NCI-H1092 (cell line): Measurements from ENCODE around the gene CTAG1B.
"Not testable (repeated sequence)": the region's sequence is repeated elsewhere in the genome, so short reads cannot be mapped to it uniquely, and the experiment has no call there.

Experiments used
- DNase-seq: peaks from one replicate; lab custom pipeline; 2025; lab: John Stamatoyannopoulos, UW

CTAG1B gene

DNA sequence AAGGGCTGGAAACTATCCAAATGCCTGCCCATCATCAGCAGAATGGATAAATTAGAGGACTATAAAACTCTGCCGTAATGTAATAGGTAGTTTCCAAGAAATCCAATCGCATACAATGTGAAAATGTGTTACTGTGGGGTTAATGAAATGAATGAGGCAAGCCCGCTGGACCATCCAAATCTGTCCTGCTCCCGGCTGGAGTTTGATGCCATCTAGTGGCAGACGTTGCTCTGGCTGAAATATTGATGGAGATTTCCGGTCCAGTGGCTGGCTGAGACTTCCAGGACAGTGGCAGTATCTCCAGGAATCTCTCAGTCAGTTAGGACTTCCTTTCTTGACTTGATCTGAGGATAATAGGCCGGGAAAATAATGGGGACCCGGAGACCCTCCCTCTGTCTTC, 36.1 kb downstream of the CTAG1B start:
- not testable (repeated sequence) for DNase-seq

DNA sequence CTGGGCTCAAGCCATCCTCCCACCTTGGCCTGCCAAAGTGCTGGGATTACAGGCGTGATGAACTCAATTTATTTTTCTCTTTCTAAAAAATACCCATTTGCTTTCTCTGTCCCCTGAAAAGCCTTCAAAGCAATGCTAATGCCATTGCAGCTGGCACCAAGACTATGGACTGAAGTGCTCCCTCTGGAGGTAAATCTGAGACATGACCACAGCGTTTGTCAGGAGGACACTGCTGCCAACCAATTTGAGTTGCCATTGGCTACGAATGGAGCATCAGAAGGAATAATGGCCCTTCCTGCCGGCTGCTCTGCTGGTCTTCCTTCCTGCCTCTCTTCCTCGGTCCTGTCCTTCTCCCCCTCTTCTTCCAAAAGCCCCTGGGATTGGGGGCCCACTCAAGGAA, 44.0 kb downstream of the CTAG1B start:
- not testable (repeated sequence) for DNase-seq

DNA sequence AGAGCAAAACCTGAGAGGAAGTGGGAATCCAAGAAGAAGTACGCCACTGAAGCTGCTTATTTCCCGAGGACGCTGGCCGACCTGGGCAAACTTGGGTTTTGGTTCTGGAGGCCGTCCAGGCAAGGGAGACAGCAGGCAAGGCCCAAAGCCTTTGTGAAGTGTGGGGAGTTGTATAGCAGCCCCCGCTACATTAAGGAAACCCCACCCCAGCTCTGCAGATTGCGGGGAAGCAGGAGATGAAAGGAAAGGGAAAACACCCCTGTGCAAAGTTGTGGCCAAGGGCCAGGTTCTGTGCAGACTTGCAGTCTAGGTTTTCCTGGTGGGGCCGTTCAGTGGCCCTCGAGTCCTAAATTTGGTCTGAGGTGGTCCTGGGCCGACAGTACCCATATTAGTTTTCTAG, 46.0 kb downstream of the CTAG1B start:
- DNase-seq: not testable (repeated sequence)

DNA sequence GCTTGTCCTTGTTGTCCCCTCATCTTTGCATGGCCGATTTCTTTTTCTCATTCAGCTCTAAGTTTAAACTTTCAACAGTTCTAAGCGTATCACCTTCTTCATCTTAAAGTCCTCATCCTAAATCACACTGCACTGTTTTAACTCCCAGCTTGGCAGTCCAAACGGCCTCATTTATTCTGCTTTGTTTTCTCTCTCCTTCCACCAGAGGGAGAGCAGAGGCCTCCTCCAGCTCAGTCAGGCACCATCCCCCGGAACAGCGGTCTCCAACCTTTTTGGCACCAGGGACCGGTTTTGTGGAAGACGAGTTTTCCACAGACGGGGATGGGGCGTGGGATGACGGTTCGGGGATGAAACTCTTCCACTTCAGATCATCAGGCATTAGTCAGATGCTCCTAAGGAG, 48.7 kb downstream of the CTAG1B start:
- not testable (repeated sequence) for DNase-seq
